ENCODE results near the gene AKR1D1.

Gene AKR1D1

DNA sequence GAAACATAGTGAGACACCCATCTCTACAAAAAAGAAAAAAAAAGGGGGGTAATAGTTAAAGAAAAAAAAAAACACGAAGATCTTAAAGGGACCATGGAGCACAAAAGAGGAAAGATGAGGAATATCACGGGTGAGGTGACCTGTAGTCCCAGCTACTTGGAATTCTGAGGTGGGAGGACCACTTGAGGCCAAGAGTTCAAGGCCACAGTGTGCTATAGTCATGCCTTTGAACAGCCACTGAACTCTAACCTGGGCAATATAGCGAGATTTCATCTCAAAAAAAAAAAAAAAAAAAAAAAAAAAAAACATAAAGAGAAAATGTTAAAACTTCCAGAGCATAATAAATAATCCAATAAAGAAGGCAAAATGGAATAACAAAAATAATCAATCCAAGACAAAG, 23.6 kb downstream of the AKR1D1 start:
- ChIA-PET POLR2A (no interaction called here), CTCF (no interaction called here)
- Histone ChIP-seq H3K36me3 (ENCODE audit: control insufficient read depth in 2 of 2, insufficient read depth in 1 of 2, low read length in 2 of 2) (no peaks in the 10 kb centered on the region), H3K9me3 (ENCODE audit: control insufficient read depth, insufficient read depth, low read depth, low read length) (no peaks in the 10 kb centered on the region), H3K27ac (ENCODE audit: extremely low read depth, low read depth, low read length) (no peak overlapping the region), H3K4me1 (ENCODE audit: control insufficient read depth, insufficient read depth, low read length) (no peaks in the 10 kb centered on the region), H3K4me3 (ENCODE audit: low read depth, low read length) (no peak overlapping the region)
- TF ChIP-seq, protein P1, sequence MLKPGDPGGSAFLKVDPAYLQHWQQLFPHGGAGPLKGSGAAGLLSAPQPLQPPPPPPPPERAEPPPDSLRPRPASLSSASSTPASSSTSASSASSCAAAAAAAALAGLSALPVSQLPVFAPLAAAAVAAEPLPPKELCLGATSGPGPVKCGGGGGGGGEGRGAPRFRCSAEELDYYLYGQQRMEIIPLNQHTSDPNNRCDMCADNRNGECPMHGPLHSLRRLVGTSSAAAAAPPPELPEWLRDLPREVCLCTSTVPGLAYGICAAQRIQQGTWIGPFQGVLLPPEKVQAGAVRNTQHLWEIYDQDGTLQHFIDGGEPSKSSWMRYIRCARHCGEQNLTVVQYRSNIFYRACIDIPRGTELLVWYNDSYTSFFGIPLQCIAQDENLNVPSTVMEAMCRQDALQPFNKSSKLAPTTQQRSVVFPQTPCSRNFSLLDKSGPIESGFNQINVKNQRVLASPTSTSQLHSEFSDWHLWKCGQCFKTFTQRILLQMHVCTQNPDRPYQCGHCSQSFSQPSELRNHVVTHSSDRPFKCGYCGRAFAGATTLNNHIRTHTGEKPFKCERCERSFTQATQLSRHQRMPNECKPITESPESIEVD (tag by site-specific recombination; IDR thresholded peaks at IDR 0.05), result no peak
- TF ChIP-seq ZNF16 (tag by site-specific recombination; IDR thresholded peaks at IDR 0.05; ENCODE audit: low read depth), result no peak
- TF ChIP-seq ZNF549 (tag by site-specific recombination; IDR thresholded peaks at IDR 0.05), result no peak
- no peak for TF ChIP-seq ZSCAN16 (tag by site-specific recombination; IDR thresholded peaks at IDR 0.05)
- no peak for TF ChIP-seq SP7 (tag by site-specific recombination; IDR thresholded peaks at IDR 0.05)
- TF ChIP-seq MYNN (tag by site-specific recombination; IDR thresholded peaks at IDR 0.05; ENCODE audit: borderline replicate concordance), result no peak
- TF ChIP-seq ZNF404 (tag by site-specific recombination; IDR thresholded peaks at IDR 0.05), result no peak
- no peak for TF ChIP-seq ZNF707 (tag by site-specific recombination; IDR thresholded peaks at IDR 0.05)
- TF ChIP-seq ZNF394 (tag by site-specific recombination; IDR thresholded peaks at IDR 0.05; ENCODE audit: borderline replicate concordance), result no peak

DNA sequence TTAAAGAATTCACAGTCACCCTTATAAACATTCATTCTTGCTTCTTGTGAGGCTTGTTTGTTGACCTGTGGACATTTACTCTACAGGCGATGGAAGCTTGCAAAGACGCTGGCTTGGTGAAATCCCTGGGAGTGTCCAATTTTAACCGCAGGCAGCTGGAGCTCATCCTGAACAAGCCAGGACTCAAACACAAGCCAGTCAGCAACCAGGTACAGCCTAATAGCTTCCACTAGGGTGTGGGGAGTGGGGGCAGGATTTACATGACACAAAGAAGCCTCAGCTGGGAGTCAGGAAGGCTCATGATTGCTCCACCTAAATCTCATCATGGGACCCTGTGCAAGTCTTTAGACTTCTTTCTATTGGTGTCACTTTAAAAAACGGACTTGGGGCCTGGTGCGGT, 29.0 kb downstream of the AKR1D1 start:
- Histone ChIP-seq H3K36me3 (ENCODE audit: control insufficient read depth in 2 of 2, insufficient read depth in 1 of 2, low read length in 2 of 2) (no peaks in the 10 kb centered on the region), H3K9me3 (ENCODE audit: control insufficient read depth, insufficient read depth, low read depth, low read length) (no peaks in the 10 kb centered on the region), H3K4me3 (ENCODE audit: low read depth, low read length) (no peak overlapping the region), H3K4me1 (ENCODE audit: control insufficient read depth, insufficient read depth, low read length) (no peaks in the 10 kb centered on the region), H3K27ac (ENCODE audit: extremely low read depth, low read depth, low read length) (no peak overlapping the region)
- POLR2A ChIA-PET, result no interaction called here
- CTCF ChIA-PET, result interaction anchor here (0.5 to 0.7 kb wide), 2 partner anchors 148 to 881 kb away, joined by 3 to 4 read pairs; no protein-coding TSS in a partner anchor
- TF ChIP-seq ZNF350 (tag by site-specific recombination; IDR thresholded peaks at IDR 0.05), result no peak
- no peak for TF ChIP-seq ZNF747 (tag by site-specific recombination; IDR thresholded peaks at IDR 0.05)
- no peak for TF ChIP-seq ZNF416 (tag by site-specific recombination; IDR thresholded peaks at IDR 0.05)
- TF ChIP-seq ZNF311 (tag by site-specific recombination; IDR thresholded peaks at IDR 0.05; ENCODE audit: borderline replicate concordance), result no peak
- TF ChIP-seq, protein P2, sequence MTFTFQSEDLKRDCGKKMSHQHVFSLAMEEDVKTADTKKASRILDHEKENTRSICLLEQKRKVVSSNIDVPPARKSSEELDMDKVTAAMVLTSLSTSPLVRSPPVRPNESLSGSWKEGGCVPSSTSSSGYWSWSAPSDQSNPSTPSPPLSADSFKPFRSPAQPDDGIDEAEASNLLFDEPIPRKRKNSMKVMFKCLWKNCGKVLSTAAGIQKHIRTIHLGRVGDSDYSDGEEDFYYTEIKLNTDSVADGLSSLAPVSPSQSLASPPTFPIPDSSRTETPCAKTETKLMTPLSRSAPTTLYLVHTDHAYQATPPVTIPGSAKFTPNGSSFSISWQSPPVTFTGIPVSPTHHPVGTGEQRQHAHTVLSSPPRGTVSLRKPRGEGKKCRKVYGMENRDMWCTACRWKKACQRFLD (tag by site-specific recombination; IDR thresholded peaks at IDR 0.05), result no peak
- TF ChIP-seq ZNF558 (tag by site-specific recombination; IDR thresholded peaks at IDR 0.05), result no peak
- no peak for TF ChIP-seq ZBTB21 (tag by site-specific recombination; IDR thresholded peaks at IDR 0.05)
- TF ChIP-seq ZNF157 (tag by site-specific recombination; IDR thresholded peaks at IDR 0.05), result no peak
- TF ChIP-seq ZNF549 (tag by site-specific recombination; IDR thresholded peaks at IDR 0.05), result no peak
- TF ChIP-seq ZNF19 (tag by site-specific recombination; IDR thresholded peaks at IDR 0.05; ENCODE audit: low read depth), result no peak
- TF ChIP-seq, protein P3, sequence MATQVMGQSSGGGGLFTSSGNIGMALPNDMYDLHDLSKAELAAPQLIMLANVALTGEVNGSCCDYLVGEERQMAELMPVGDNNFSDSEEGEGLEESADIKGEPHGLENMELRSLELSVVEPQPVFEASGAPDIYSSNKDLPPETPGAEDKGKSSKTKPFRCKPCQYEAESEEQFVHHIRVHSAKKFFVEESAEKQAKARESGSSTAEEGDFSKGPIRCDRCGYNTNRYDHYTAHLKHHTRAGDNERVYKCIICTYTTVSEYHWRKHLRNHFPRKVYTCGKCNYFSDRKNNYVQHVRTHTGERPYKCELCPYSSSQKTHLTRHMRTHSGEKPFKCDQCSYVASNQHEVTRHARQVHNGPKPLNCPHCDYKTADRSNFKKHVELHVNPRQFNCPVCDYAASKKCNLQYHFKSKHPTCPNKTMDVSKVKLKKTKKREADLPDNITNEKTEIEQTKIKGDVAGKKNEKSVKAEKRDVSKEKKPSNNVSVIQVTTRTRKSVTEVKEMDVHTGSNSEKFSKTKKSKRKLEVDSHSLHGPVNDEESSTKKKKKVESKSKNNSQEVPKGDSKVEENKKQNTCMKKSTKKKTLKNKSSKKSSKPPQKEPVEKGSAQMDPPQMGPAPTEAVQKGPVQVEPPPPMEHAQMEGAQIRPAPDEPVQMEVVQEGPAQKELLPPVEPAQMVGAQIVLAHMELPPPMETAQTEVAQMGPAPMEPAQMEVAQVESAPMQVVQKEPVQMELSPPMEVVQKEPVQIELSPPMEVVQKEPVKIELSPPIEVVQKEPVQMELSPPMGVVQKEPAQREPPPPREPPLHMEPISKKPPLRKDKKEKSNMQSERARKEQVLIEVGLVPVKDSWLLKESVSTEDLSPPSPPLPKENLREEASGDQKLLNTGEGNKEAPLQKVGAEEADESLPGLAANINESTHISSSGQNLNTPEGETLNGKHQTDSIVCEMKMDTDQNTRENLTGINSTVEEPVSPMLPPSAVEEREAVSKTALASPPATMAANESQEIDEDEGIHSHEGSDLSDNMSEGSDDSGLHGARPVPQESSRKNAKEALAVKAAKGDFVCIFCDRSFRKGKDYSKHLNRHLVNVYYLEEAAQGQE (tag by site-specific recombination; IDR thresholded peaks at IDR 0.05), result no peak
- TF ChIP-seq ZNF600 (tag by site-specific recombination; IDR thresholded peaks at IDR 0.05), result no peak
- TF ChIP-seq ZNF155 (tag by site-specific recombination; IDR thresholded peaks at IDR 0.05), result no peak

Data from HEK293 (cell line).